Skin of body (tissue), 2 donors: ENCODE results near the gene UST. TPM values are rescaled to one million over a fixed set of nuclear protein-coding genes. Genes with fewer than 3 reads are reported as not detected.
"Not testable (repeated sequence)": the region's sequence is repeated elsewhere in the genome, so short reads cannot be mapped to it uniquely, and the experiment has no call there.

Experiments used
- DNase-seq: peaks from one replicate; lab custom pipeline; 2025; lab: John Stamatoyannopoulos, UW
- total RNA-seq: library from RNA; depleted of rRNA; stranded (reverse); fragments of >200 nt; gene quantifications from one replicate; pipeline ENCODE4 v1.2.3, GENCODE V29; 2014

The UST gene
- total RNA-seq, 1 donor from 2014 or later: 25.0 TPM

DNA sequence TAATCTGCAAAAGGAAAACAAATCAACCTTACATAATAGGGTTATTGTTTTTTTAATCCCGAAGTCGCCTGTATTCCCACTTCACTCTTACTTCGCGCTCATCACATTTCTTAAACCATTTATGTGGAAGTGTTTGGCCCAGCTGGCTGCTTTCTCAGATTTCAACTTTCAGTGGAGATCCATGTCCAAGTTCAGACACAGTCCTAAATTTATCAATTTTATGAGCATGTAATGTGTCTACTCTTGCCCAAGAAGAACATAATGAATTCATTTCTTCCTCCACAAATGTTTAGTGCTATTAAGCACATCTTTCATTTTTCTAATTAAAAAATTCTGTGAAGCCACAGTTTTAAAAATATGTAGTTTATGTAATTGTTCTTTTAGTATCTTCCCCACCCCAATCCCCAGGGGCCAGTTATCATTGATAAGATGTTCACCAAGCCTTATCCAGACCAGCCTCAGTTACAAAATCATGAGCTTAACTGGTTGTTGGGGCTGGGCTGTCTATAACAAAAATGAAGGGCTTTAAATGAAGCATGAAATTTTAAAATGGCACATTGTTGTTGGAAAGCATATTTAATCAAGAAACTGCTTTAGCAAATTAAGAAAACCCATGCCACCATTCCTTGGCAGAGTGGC lies 151.7 kb downstream of the UST start:
- peak; percentile 59 for DNase-seq

DNA sequence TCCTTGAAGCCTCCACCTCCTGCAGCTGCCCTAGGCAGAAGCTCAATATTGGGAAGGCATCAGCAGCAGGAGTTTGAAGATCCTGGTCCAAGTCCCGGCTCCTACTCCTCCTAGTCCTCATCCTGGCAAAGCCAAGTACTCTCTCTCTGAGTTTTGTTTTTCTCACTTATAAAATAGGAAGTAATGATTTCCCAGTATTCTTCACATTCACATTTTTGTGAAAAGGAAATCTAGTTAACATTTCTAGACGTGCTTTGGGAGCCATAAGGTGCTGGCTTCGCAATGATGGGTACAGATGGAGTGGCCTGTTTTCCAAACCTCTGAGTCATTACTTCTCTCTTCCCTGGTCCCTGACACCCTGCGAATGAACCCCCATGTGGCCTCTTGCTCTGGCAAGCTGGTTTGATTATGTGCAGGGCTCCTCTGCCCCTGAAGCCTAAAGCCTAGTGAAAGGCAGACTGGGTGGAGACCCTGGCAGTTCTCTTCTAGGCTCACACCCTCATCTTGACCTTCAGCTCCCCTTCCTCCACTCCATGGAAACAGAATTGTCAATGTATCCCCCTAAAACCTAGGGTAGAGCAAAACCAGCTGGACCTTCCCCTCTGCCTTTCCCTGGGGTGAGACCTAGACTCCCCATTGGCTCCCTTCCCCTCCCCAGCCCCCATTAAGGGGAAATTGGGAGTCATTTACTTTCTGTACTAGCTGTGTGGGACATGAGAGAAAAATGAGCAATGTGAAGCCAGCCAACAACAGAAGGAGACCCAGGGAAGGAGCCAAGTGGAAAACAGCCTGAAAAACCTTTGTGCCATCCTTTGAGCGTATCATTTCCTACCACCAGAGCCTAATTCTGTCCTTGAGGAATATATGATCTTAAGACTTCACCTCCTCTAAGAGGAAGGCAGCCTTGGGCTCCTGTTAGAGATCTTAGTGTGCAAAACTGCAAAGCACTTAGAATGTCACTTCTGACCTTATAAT lies 158.4 kb downstream of the UST start:
- DNase-seq: no peak

DNA sequence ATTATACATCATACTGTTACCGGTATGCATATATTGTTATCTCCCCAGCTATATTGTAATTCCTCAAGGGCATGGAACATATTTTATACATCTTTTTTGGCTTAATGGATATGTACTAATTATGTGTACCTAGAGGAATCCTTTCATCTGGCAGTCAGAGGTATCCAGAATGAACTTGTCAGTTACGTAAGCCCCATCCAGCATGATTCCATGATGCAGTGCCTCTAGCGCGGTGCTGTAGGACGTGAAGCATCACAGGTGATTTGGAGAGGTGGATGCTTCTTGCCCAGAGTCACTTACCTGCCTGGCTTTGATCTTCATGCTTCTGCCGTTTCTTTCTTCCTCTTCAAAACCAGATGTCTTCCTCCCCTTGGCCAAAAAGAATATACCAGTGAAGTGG lies 159.1 kb downstream of the UST start:
- no peak for DNase-seq

DNA sequence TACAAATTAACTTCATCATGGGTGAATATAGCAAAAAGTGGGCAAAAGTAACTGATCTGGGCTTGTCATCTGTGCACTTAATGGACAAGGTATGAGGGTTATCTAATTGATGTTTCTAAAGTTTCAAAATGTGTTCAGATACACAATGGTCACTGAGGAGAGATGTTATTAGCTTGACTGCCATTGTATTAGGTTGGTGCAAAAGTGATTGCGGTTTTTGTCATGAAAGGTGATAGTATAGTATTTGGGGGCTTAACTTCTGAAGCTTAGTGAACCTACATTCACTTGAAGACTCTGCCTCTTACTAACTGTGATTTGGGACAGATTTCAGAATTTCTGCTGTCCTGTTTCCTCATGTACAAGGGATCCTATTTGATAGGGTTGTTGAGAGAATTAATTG lies 159.6 kb downstream of the UST start:
- DNase-seq: no peak

DNA sequence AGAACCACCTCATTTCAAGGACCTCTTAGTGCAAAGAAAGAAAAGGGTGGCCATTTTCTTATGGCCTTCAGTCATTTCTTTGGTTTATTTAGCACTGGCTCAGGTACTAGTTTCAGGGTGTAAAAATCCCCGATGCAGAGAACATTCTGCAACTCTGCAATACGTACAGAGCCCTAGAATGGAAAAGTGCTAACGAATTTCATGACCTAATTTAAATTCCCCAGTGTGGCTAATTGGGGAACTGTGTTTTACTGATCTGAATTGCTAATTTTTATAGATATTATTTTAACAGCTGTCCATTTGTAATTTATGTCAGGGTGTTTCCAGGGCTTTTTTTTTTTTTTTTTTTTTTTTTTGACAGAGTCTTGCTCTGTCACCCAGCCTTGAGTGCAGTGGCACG lies 160.7 kb downstream of the UST start:
- DNase-seq: no peak

DNA sequence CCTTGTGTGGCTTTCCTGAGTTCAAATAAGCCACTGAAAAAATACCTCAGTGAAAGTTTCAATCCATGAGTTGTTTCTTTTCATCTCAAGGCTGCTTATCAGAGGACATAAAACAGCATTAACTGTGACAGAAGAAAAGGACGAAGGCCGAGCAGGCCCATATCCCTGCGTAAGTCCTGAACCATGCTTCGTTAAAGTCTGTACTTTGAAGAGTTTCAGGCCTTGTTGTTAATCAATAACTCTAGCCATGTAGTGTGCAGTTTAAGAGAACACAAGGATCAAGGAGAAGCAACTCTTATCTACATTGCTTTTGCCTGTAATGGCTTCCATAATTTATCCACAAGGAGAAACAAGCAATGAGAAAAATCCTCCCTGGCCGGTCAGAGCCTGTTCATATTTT lies 165.4 kb downstream of the UST start:
- no peak for DNase-seq

DNA sequence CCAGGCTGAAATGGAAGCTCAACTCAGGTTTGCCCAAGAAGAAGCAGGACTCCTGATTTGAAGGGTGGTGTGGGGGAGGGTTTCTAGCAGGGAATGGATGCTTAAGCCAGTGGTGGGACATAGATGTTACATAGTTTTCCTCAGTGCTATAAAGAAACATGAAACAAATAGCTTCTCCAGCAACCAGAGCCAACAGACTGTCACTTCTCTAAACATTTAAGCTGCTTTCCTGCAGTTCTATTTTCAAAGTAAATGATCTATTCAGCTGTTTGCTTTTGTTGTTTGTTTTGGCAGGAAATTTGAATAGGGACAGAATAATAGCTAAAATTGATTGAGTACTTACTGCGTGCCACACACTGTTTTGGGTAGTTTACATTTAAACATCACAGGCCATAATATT lies 169.0 kb downstream of the UST start:
- peak; percentile 68 for DNase-seq

DNA sequence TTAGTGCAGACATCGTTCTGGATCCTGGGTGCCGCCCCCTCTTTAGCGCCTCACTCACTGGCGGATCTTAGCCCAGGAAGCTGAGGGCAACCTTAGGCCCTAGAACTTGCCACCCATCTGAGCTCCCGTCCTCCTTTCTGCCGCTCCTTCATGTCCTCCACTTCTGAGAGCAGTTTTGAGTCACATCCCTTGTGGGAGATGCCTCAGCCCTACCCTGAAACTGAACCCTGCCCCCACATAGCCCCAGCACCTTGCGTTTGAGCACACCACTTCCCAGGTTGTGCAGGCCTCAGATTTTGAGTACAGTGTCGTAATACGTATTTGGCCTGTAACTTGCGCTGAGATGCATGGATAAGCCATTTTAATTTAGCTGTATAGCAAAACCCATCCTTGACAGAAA lies 169.7 kb downstream of the UST start:
- DNase-seq: not testable (repeated sequence)

DNA sequence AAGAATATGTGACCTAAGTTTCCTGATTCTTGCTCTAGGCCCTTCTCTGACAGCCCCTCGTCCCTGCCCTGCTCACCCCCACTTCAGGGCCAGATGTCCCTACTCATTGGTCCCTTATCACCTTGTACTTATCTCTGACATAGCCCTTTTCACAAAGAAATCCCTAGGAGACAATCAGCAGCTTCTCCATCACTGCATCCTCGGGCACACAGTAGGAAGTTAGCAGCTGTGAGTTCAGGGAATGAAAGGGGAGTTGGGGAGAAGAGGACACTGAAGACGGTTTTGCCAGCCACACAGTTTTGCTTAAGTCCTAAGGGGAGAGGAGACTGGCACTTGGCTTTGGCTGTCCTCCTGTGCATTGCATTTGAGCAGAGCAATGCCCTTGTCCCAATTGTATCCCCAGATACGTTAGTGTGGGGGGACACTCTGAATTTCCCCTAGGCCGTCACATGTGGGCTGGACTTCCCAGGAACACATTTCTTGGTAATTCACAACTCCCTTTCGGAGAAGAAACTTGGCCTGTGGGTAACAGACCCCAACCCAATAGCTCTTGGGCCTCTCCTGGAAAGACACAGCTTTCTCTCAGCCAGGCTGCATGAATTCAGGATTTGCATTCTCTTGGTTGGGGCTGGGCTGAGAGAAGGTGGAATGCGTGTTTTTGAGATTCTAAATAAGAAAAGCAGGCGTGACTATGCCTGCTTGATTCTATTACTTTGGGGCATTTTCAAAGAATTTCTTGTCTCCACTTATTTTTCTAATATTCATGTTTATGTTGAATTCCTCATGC lies 177.6 kb downstream of the UST start:
- no peak for DNase-seq

DNA sequence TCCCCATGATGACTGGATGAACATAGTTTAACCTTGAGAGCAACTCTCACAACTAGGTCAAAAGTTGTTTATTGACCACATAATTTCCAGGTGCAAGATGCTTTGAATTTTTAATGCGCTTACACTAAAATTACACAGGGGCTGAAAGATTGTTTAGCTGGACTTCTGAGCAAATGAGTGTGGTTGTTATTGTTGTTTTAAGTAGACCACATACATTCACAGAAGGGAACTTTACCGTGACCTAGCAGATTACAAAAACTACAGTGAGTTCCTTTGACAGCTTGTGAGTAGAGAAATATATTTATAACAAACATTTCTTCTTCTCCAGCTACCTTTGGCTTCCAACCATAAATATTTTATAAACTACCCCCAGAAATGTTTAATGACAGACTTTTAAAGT lies 178.9 kb downstream of the UST start:
- DNase-seq: no peak

DNA sequence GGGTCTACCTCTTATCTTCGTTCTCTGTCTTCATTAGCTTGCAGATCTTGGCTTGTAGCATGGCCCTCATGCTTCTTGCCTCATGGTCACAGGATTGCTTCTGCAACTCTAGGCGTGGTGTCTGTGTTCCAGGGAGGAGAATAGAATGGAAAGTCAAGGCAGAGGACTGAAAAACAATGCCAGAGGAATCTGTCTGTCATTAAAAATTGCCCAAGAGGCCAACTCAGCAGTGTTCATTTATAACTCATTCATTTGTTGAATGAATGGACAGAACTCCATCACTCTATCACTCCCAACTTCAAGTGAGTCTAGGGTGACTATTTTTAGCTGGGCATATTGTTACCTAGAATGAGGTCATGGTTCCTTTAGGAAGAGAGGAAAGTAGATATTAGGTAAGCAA lies 179.6 kb downstream of the UST start:
- DNase-seq: no peak

DNA sequence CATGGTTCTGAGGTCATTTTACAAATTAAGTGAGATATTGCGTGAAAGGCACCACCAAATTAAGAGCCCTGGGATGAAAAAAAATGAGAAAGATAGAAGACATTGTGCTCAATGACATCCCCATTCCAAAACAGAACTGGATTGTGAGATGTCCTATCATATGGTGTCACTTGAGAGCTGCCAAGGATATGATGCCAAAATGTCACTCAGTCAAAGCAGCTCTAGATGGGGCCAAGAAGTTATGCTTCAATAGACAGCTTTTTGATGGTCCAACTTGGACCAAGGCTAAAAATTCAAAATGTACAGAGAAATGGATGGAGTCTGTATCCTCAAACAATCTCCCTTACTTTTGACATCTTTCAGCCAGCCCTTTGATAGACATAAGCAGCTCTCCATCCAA lies 180.8 kb downstream of the UST start:
- no peak for DNase-seq

DNA sequence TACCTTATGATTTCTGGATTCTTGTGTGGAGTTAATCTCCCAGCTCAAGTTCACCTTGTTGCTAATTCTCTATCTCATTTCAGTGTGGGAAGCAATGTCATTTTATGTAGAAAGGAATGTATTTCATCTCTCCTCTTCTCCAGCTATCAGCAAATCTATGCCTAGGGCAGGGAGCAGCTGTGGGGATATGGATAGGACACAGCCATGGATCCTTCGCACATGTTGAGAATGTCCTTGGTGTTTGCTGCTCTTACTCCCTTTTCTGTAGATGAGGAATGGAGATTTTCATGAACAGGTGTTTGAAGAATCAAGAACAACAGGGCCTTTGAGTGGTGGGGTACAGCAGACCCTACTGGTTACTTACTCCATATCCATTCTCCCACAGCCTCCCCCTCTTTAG lies 182.0 kb downstream of the UST start:
- DNase-seq: no peak

DNA sequence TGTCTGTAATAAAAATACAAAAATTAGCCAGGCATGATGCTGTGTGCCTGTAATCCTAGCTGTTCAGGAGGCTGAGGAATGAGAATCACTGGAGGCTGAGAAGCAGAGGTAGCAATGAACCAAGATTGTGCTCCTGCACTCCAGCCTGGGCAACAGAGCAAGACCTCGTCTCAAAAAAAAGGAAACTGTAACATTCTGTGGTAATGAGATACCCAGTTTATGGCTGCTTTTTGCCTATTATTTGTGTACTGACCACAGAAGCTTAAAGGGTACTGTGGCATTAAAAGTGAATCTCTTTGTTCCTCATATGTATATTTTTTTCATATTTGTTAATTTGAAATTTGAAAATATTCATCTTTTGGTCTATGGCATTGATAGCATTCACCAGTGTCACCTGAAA lies 185.4 kb downstream of the UST start:
- DNase-seq: no peak

DNA sequence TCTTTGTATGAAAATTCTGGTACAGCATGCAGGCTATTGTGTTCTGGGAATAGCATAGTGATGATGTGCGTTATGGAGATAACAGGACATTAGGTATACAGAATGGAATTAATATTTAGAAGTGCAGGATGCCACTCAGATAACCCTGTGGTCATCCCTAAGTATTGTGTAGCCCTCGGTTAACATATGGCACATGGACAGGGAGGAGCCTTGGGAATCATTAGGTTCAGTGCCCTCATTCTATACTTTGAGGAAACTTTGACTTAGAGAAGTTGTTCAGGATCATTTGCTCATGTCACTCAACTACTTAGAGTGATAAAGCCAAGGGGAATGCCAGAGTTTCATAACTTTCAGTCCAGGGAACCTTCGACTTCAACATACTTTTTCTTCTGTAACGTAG lies 185.9 kb downstream of the UST start:
- DNase-seq: no peak

DNA sequence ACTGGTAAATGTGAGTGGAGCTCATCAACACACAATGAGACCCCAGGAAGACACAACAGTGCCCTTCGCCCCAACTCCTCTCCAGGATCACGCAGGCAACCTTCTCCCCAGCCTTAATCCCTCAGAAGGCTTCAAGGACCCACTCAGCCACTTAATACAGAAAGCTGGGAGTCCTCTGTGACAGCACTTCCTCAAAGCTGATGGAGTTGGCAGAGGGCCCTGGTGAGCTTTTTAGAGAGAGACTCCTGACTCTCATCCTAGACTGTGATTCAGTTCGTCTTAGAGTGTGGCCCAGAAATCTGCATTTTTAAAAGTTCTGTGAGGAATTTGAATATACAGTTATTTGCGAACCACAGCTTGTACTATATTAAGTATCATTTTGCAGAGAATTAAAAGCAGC lies 187.7 kb downstream of the UST start:
- DNase-seq: peak; percentile 74

DNA sequence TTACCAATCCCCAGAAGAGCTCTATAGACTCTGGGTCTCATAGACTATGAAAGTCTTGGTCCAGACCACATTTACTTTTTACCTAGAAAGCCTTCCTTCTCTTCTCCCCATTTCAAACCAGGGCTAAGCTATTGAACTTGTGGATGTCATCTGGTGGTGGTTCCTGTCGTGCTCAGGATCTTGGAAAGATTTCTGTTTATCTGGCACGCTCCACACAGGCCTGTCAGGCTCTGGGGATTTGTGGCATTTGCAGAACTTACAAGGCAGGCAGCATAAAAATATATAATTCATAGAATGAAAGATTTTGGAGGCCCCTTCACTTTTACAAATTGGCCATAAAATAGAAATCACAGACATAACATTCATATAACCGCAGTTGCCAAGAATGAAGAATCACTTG lies 188.1 kb downstream of the UST start:
- DNase-seq: peak; percentile 74

DNA sequence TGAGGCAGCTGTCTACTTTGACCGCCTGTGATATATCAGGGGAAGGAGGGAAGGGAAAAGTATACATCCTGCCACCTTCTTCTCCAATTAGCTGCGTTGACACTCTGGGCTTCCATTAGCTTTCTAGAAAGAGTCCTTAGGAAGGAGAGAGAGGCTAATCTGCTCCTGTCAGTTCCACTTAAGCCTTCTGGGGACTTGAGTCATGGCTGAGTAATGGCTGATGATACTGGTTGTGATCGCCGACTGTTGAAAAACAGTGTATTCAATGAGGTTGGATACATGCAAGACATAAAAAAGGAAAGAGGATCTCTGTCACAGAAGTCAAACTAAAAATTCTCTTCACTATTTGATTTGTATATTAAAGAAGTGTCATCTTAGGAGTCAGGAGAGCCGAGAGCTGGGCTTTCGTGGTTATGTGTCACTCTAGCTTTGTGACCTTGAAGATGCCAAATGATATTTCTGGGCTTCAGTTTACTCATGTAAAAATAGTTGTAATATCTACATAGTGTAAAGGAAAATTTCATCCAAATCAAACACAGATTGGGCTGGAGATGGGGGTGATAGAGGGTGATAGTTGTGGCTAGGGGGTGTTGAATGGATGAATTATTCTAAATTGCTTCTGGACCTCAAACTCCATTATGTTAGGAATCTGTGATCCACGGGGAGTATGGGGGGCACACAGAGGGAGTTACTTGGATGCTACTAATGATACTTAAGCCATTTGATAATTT lies 189.0 kb downstream of the UST start:
- no peak for DNase-seq

DNA sequence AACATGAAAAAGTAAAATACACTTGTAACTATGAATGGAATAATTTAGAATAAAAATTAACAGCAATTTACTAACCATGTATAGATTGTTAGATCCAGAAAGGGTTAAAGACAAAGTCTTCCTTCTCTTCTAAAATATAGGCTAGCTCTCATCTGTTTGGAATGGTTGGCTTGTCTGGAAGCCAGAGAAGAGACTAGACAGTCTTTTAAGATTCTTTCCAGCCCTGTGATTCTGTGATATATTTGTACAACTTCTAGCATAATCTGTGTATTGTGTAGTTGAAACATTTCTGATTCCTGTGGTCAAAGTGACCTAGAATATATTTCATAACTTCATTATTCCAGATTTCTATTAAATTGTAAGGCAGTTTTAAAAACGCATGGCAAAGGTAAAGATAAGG lies 196.6 kb downstream of the UST start:
- peak; percentile 72 for DNase-seq

DNA sequence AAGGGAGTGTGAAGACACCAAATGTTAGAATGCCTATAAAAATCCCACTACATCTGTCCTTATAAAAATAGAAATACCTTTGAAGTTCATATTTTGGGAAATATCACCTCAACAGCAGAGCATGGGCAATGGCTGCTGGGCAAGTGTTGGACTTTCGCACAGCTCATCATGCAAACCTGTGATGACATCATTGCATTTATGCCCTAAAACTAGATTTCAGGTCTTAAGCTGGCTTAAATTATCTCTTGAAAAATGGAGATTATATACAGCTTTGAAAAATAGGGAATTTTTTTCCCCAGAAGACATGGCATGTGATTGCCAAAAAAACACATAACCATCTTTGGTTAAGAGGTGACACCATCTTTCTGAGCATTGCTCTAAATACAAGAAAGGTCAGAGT lies 197.8 kb downstream of the UST start:
- no peak for DNase-seq

DNA sequence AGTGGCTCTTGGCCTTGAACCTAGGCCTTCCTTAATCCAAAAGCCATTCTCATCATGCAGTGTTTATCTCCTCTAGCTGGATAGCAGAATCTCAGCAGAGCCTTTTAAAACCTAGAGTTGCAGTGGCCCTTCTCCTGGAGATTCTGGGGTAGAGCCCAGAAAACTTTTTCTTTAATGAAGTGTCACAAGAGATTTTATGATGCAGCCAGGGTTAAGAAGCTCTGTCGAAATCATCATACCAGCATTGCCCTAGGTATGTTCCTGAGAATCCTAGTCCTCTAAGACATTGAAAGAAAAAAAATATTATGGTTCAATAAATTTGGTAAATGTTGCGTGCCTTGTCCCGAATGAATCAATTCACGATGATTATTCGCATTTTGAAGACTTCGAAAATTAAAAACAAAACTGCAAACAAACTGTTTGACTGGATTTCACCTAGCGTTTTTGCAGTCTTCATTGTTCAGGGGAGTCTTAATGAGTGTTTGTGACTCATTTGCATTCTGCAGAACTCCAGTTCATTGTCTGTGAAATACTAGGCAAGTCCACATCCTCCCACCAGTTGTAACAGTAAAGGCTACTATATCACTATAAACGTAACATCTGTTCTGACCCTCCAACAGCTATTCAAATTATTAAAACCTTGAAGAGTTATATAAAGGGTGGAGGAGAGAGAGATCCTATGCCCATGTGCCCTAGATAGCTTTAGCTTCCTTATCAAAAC lies 198.6 kb downstream of the UST start:
- DNase-seq: no peak
